ENCODE results near the gene SMIM22.

SMIM22 gene

GRCh38 chr16:4828567-4829321 is 33.6 kb downstream of the SMIM22 start:
- DNase-seq = no peak

DNA sequence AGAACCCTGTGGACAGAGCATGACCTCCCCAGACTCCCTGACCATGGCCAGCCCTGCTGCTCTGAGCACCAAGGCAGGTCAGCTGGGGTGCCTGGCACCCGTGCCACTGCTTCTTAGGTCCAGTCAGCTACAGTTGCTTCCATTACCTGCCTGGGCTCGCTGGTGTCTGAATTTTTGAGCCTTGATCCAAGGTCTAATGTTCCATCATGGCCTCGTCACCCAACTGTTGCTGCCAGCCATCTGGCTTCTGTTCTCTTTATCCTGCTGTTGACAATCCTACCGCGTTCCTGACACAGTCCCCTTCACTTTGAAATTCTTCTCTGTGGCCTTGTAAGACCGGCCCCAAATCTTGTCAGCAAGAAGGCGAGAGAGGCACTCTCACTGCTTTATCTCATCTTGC is 35.2 kb downstream of the SMIM22 start:
- DNase-seq = no peak

DNA sequence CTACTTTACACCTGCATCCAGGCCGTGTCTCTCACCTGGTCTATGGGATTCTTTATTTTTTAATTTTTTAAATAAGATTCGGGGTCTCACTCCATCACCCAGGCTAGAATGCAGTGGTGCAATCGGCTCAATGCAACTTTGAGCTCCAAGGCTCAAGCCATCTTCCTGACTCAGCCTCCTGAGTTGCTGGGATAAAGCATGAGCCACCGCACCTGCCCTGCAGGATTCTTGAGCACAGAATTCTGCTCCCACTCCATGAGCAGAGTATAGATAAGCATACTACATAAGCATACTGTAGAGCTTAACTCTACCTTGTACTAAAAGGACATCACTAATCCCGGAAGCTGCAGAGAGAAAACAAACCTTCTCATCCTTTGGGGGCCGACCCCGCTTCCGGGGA is 36.4 kb downstream of the SMIM22 start:
- no peak for DNase-seq

DNA sequence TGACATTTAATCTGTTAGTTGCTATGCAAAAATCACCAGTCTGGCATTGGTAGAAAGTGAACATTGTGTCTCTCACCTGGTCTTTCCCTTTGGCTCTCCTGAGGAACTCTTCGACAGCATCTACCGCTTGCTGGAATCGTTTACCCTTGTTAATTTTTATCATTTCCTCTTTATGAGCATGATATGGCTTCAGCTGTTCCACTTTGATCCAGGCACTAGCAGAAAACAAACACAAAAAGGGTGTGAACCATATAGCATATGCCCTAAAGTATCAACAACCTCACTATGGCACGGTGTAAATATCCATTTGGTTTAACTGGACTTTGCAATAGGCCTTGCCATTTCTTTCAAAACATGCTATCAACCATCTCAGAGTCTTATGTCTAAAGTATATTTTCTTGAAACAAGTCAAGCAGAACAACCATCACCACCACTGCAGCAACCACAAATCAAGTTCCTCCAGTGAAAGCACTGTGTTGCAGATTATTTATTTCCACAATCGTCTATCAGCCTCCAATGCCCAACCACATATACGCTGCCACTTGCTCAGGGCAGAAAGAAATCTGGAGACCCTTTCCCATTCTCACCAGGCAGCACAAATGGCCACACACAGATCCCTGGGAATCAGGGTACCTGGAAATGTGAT is 37.7 kb downstream of the SMIM22 start:
- no peak for DNase-seq

DNA sequence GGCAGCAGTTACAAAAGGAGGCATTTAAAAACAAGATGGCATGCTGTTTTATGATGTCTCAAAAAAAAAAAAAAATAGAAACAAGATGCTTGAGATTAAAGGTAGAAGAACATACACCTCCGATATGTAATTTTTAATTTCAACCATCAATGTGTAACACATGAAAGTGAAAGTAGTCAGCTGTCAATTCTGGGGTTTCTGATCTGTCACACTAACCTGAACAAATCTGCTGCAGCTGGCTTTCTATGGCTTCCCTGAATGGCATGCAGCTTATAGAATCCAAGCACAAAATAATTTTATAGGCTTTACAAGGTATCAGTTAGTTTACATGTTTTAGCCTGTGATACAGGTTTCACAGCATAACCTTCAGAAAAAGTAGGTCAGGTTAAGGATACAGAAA is 38.4 kb downstream of the SMIM22 start:
- no peak for DNase-seq

DNA sequence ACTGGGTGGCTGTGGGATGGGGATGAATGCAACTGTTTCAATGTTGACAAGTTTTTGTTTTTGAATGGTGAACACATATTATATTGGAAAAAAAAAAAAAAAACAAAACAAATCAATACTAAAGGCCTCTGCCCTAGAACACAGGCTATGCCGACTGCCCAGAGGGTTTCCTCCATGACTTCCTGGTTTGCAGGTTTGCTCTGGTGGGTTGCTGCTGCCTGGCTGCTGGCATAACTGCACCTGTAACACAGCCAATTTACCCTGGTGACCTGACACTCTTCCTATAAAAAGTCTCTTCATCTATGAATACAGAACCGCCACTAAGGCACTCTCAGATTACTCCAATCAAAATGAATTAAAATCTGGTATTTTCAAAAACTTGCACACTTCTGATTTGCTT is 41.6 kb downstream of the SMIM22 start:
- no peak for DNase-seq

DNA sequence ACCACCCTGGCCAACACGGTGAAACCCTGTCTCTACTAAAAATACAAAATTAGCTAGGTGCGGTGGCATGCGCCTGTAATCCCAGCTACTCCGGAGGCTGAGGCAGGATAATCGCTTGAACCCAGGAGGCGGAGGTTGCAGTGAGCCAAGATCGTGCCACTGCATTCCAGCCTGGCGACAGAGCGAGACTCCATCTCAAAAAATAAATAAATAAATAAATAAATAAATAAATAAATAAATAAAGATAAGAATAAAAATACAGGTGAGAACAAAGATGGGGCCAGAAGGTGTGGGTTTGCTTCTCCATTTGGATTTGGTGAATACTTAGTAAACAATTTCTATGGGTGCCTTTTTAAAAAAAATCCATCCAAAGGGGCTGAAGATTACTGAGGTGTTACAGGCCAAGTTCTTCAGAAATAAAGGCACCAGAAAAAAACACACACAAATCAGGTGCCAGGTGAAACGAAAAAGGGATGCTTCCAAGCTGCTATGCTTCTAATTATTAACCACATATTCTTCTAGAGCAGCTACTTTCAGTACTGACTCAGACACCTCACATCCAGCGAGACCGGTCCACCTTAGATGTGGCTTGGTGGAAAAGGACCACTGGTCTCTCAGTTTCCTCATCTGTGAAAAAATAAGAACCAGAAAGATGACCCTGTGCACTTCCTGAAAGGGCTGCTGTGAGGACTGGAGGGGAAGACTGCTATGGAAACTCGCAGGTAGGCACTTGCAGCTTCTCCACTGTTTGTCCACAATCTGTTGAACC is 42.7 kb downstream of the SMIM22 start:
- no peak for DNase-seq

DNA sequence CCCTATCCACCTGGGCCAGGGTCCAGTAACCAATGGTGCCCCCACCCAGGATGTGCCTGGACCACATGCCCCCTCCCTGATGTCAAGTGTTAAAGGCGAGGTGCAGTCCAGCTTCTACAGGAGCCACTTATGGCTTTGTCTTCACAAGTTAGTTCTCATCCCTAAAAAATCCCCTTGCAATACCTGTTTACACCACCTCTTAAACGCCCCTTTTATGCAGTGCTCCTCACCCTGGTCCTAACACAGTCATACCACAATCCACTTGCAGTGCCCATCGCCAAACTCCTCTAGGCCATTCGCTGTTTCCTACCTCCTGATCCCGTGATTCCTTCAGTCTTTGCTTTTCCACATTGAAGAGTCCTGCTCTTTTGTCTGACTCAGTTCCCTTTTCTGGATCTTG is 44.8 kb downstream of the SMIM22 start:
- DNase-seq = no peak

- no peak for DNase-seq
These were observed 45.8 kb downstream of the SMIM22 start for GRCh38 chr16:4840984-4841383.

All from NK-92 treated with Interleukin-12 subunit alpha and Interleukin-12 subunit beta, amount 100 ng/mL, for 24 hours (cell line).